Hepatocyte (in vitro differentiated cells): ENCODE results near the gene CNTNAP1. TPM values are rescaled to one million over a fixed set of nuclear protein-coding genes. Genes with fewer than 3 reads are reported as not detected.
"Not testable (repeated sequence)": the region's sequence is repeated elsewhere in the genome, so short reads cannot be mapped to it uniquely, and the experiment has no call there.

Experiments used
- DNase-seq: peaks from one replicate; pipeline ENCODE4 v3.0.0-alpha.2; 2016; ENCODE audit warnings: low spot score
- H2AFZ ChIP-seq: fragments of 200-600 bp; sonication (generic); 2 replicates; pipeline ENCODE4 v1.6.0; 2016; ENCODE audit warnings: antibody characterized with exemption, mild to moderate bottlenecking
- H3K27ac ChIP-seq: fragments of 200-600 bp; sonication (generic); 2 replicates; pipeline ENCODE4 v1.5.1; 2016; ENCODE audit warnings: mild to moderate bottlenecking
- H3K27me3 ChIP-seq: fragments of 200-600 bp; sonication (generic); 2 replicates; pipeline ENCODE4 v1.6.1; 2016
- H3K36me3 ChIP-seq: fragments of 200-600 bp; sonication (generic); replicated peaks from 2 replicates; pipeline ENCODE4 v1.5.1; 2016; ENCODE audit warnings: low read depth; ENCODE audit not compliant: insufficient read depth
- H3K4me1 ChIP-seq: fragments of 200-600 bp; sonication (generic); 2 replicates; pipeline ENCODE4 v1.5.1; 2016; ENCODE audit warnings: mild to moderate bottlenecking, moderate library complexity; ENCODE audit not compliant: insufficient read depth
- H3K4me2 ChIP-seq: fragments of 200-600 bp; sonication (generic); 2 replicates; pipeline ENCODE4 v1.6.0; 2016
- H3K4me3 ChIP-seq: fragments of 200-600 bp; sonication (generic); 2 replicates; pipeline ENCODE4 v1.5.1; 2016; ENCODE audit warnings: mild to moderate bottlenecking
- H3K79me2 ChIP-seq: fragments of 200-600 bp; sonication (generic); 2 replicates; pipeline ENCODE4 v1.6.0; 2017; ENCODE audit warnings: mild to moderate bottlenecking
- H3K9me2 ChIP-seq: fragments of 200-600 bp; sonication (generic); replicated peaks from 2 replicates; pipeline ENCODE4 v1.6.0; 2017; ENCODE audit warnings: mild to moderate bottlenecking; ENCODE audit not compliant: insufficient read depth
- H3K9me3 ChIP-seq: fragments of 200-600 bp; sonication (generic); 2 replicates; pipeline ENCODE4 v1.5.1; 2016; ENCODE audit warnings: low read depth, mild to moderate bottlenecking
- H4K20me1 ChIP-seq: fragments of 200-600 bp; sonication (generic); 2 replicates; pipeline ENCODE4 v1.6.0; 2016; ENCODE audit warnings: mild to moderate bottlenecking; ENCODE audit not compliant: insufficient read depth, poor library complexity, severe bottlenecking
- EZH2 ChIP-seq: fragments of 200-600 bp; sonication (generic); IDR thresholded peaks from 2 replicates; pipeline ENCODE4 v1.6.1; 2016; ENCODE audit warnings: antibody characterized with exemption, mild to moderate bottlenecking, borderline replicate concordance
- EZH2phosphoT487 ChIP-seq: fragments of 200-600 bp; sonication (generic); IDR thresholded peaks from one replicate; pipeline ENCODE4 v1.6.1; 2018; ENCODE audit warnings: antibody characterized with exemption, mild to moderate bottlenecking, low read depth, moderate library complexity; ENCODE audit not compliant: unreplicated experiment, severe bottlenecking
- WGBS: methylation state at CpG from one replicate; pipeline ENCODE4 v1.1.6; 2016; ENCODE audit warnings: low lambda C conversion rate; ENCODE audit errors: missing lambda C conversion rate; 5-methylcytosine and 5-hydroxymethylcytosine counted together
- polyA plus RNA-seq: library from polyadenylated mRNA; unstranded; fragments of >200 nt; fragmentation: Nextera tagmentation; extraction: Ambion mirVana; gene quantifications from 2 replicates; pipeline ENCODE4 v1.2.1, GENCODE V29; 2016
- total RNA-seq: library from RNA; depleted of rRNA; stranded (reverse); fragments of >200 nt; gene quantifications from 2 replicates; pipeline ENCODE4 v1.2.3, GENCODE V29; 2014
- TF ChIP-seq, protein P1 (sequence below): fragments of 200-600 bp; sonication (generic); IDR thresholded peaks from 2 replicates; pipeline ENCODE4 v1.5.1; 2016; ENCODE audit warnings: antibody characterized with exemption, mild to moderate bottlenecking; ENCODE audit not compliant: poor library complexity

The CNTNAP1 gene
- total and polyA plus RNA-seq, 2 experiments from 2014 or later = 2.6 to 4.4 TPM

DNA sequence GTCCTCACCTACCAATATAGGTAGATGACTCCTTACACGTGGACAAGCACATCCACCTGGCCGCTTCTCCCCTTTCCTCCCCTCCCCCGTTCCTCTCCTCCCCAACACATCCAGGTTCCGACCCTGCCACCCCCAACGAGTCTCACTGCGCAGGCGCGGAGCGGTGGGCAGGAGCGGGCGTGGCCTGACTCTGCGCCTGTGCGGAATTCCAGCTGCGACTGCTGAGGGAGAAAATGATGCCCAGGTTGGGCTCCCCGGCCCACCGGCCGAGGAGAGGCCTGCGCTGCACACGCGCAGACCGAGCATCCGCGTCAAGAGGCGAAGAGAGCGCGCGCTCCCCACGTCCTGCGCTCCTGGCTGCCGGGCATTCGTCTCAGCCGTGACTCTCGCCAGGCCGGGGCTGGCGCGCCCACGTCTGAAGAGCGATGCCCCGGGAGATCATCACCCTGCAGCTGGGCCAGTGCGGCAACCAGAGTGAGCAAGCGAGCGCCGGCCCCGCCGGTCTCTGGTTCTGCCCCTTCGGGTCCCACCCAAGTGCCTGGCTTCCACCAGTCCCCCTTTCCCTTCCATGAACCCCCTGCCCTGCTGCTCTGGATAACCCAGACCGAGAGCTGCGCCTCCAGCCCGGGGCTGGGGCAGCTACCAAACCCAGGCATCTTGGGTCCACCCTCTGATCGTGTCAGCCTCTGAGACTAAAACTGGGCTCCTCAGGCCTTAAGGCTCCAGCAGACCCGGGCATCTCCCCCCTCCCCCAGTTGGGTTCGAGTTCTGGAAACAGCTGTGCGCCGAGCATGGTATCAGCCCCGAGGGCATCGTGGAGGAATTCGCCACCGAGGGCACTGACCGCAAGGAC, 23.0 kb upstream of the CNTNAP1 start, which contains the start of gene TUBG2:
TUBG2 (plus strand) TSS at position 206 of the 853 bp plus-strand sequence; CDS start at position 426, 220 bp downstream.
- DNase-seq = peak; percentile 95
- H2AFZ ChIP-seq = peak within 1 kb of the TSS; percentile 93

DNA sequence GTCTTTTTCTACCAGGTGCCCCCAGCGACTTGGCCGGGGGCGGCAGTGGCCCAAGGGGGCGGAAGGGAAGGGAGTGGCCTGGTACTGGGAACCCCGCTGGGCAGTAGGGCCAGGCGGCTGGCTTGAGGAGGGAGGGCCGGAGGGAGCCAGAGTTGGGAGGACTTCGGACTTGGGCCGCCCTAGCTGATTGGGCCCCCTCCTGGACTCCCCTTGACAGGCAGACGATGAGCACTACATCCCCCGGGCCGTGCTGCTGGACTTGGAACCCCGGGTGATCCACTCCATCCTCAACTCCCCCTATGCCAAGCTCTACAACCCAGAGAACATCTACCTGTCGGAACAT, 22.4 kb upstream of the CNTNAP1 start:
- Histone ChIP-seq H3K4me3 (peak overlapping the region; percentile 53), H3K4me1 (peaks cover 13% of the 10 kb centered on the region), H3K4me2 (peak overlapping the region; percentile 93), H2AFZ (peak overlapping the region; percentile 93), H3K27ac (peak overlapping the region; percentile 80)
- H3K79me2 ChIP-seq, H3K36me3 ChIP-seq, H3K27me3 ChIP-seq, H3K9me3 ChIP-seq, DNase-seq, H3K9me2 ChIP-seq, H4K20me1 ChIP-seq: not testable (repeated sequence)
- 33% methylated on average over 3 of the region's 14 CpGs for WGBS

More for the DNA sequence above, 23.0 kb upstream of the CNTNAP1 start, which contains the start of gene TUBG2:
- H3K27ac ChIP-seq = peak within 1 kb of the TSS; percentile 80
- no peaks in the 10 kb centered on the region for H3K9me2 ChIP-seq
- no peaks in the 10 kb centered on the region for H3K27me3 ChIP-seq
- no peaks in the 10 kb centered on the region for H3K36me3 ChIP-seq
- H3K79me2 ChIP-seq = peaks cover 7% of the 10 kb centered on the region
- H3K4me2 ChIP-seq = peak within 1 kb of the TSS; percentile 93
- H3K9me3 ChIP-seq = no peaks in the 10 kb centered on the region
- TF ChIP-seq EZH2phosphoT487 (no peak), EZH2 (no peak)
- TF ChIP-seq, protein P1, sequence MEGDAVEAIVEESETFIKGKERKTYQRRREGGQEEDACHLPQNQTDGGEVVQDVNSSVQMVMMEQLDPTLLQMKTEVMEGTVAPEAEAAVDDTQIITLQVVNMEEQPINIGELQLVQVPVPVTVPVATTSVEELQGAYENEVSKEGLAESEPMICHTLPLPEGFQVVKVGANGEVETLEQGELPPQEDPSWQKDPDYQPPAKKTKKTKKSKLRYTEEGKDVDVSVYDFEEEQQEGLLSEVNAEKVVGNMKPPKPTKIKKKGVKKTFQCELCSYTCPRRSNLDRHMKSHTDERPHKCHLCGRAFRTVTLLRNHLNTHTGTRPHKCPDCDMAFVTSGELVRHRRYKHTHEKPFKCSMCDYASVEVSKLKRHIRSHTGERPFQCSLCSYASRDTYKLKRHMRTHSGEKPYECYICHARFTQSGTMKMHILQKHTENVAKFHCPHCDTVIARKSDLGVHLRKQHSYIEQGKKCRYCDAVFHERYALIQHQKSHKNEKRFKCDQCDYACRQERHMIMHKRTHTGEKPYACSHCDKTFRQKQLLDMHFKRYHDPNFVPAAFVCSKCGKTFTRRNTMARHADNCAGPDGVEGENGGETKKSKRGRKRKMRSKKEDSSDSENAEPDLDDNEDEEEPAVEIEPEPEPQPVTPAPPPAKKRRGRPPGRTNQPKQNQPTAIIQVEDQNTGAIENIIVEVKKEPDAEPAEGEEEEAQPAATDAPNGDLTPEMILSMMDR = no peak
- 1% methylated on average over 57 of the region's 59 CpGs for WGBS
- peaks cover 13% of the 10 kb centered on the region for H3K4me1 ChIP-seq
- no peaks in the 10 kb centered on the region for H4K20me1 ChIP-seq
- H3K4me3 ChIP-seq = peak within 1 kb of the TSS; percentile 53

DNA sequence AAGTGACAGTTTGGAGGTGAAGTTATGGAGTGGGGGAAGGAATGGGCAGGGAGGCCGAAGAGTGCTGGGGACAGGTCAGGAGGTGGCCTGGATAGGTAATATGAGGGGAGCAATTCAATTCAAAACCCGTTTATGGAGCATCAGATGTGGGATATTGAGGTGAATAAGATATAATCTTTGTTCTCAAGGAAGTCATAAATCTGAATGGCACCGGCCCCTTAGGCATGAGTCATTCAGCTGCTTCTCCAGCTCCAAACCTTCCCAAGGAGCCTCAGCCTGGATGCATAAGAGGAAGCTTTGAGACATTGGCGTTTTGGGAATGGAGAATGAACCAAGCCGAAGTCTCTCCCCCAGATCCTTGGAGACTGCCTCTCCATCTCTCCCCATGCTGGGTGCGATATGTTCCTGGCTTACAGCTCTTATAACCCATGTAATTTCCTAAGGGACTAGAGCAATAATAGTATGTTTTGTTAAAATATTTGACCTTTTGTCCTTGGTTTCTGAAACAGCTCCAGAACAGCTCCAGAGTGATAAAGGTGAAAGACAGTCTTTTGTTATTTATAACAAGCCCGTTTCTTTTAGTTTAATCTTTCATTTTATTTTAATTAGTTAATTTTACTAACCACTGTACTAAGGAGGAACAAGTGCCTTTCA, 21.5 kb upstream of the CNTNAP1 start:
- peak; percentile 67 for DNase-seq
- Histone ChIP-seq H3K27me3 (no peaks in the 10 kb centered on the region), H3K4me2 (peak overlapping the region; percentile 93), H3K79me2 (peaks cover 7% of the 10 kb centered on the region), H3K9me2 (no peaks in the 10 kb centered on the region), H3K4me1 (peaks cover 13% of the 10 kb centered on the region), H4K20me1 (no peaks in the 10 kb centered on the region), H3K36me3 (no peaks in the 10 kb centered on the region), H2AFZ (no peak overlapping the region), H3K27ac (peak overlapping the region; percentile 59), H3K4me3 (no peak overlapping the region), H3K9me3 (no peaks in the 10 kb centered on the region)
- WGBS = 64% methylated on average over 7 of the region's 7 CpGs
- TF ChIP-seq EZH2 (no peak), EZH2phosphoT487 (no peak)
- TF ChIP-seq, protein P1 = no peak

DNA sequence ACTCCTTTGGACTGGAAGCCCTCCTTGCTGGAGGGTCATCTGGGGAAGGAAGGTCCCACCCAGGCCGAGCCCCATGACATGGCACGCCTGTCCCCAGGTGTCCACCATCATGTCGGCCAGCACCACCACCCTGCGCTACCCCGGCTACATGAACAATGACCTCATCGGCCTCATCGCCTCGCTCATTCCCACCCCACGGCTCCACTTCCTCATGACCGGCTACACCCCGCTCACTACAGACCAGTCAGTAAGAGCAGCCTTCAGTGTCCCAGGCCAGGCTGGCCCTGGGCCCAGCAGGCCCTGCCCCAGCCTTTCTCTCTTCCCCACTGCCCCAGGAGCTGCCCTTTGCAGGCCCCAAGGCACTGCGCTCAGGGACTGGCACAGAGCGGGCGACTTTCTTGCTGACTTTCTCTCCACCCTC, 16.7 kb upstream of the CNTNAP1 start:
- peaks cover 21% of the 10 kb centered on the region for H3K4me1 ChIP-seq
- H3K9me2 ChIP-seq = no peaks in the 10 kb centered on the region
- H3K27ac ChIP-seq = no peak overlapping the region
- no peaks in the 10 kb centered on the region for H4K20me1 ChIP-seq
- H3K9me3 ChIP-seq = no peaks in the 10 kb centered on the region
- H3K79me2 ChIP-seq = peaks cover 5% of the 10 kb centered on the region
- H3K27me3 ChIP-seq = no peaks in the 10 kb centered on the region
- no peak overlapping the region for H3K4me2 ChIP-seq
- no peak overlapping the region for H2AFZ ChIP-seq
- no peak for DNase-seq
- H3K36me3 ChIP-seq = no peaks in the 10 kb centered on the region
- 87% methylated on average over 14 of the region's 14 CpGs for WGBS
- TF ChIP-seq EZH2 (no peak), EZH2phosphoT487 (no peak)
- TF ChIP-seq, protein P1 = no peak
- no peak overlapping the region for H3K4me3 ChIP-seq

DNA sequence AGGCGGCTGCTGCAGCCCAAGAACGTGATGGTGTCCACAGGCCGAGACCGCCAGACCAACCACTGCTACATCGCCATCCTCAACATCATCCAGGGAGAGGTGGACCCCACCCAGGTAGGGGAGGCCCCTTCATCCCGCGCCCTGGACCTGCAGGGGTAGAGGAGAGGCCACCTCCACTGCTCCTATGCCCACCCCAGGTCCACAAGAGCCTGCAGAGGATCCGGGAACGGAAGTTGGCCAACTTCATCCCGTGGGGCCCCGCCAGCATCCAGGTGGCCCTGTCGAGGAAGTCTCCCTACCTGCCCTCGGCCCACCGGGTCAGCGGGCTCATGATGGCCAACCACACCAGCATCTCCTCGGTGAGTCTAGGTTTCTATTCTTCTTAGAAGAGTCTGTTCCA, 16.2 kb upstream of the CNTNAP1 start:
- not testable (repeated sequence) for H3K27ac ChIP-seq

More for the DNA sequence above, 16.2 kb upstream of the CNTNAP1 start:
- not testable (repeated sequence) for H3K36me3 ChIP-seq, H3K4me3 ChIP-seq, DNase-seq, H3K79me2 ChIP-seq, H3K27me3 ChIP-seq, H3K4me2 ChIP-seq, H3K9me2 ChIP-seq, H4K20me1 ChIP-seq, H2AFZ ChIP-seq, H3K9me3 ChIP-seq
- H3K4me1 ChIP-seq = peaks cover 16% of the 10 kb centered on the region
- 98% methylated on average over 12 of the region's 16 CpGs for WGBS
